ENCODE measurements around the gene TEP1. TPM values are rescaled to one million over a fixed set of nuclear protein-coding genes. Genes with fewer than 3 reads are reported as not detected.
A peak's percentile ranks its signal among the peaks of the same experiment; 100 is the strongest.
"Not testable (repeated sequence)": the region's sequence is repeated elsewhere in the genome, so short reads cannot be mapped to it uniquely, and the experiment has no call there.

The TEP1 gene
- total and polyA plus RNA-seq, 8 donors: 9.3 to 190 (median 19.0) TPM

GRCh38 chr14:20341646-20342045 lies 71.7 kb downstream of the TEP1 start:
- Histone ChIP-seq H3K4me3 (peak overlapping the region; percentile 58 to 72 (median 66)), H3K9me3 (no peaks in the 10 kb centered on the region), H3K27ac (peak overlapping the region in 4 of 5 donors; percentile 90 to 96 (median 92)), H3K36me3 (peaks cover 0 to 19% (median 15%) of the 10 kb centered on the region in 4 donors), H3K4me1 (peaks cover 5 to 22% (median 11%) of the 10 kb centered on the region in 4 donors), H3K27me3 (no peaks in the 10 kb centered on the region)
- WGBS, 5 donors: 62 to 76% (median 68%) methylated on average over 2 of the region's 2 CpGs
- DNase-seq: no peak
- intact Hi-C loops (cut with DNase I; ENCODE audit: low total_unique reads): no loop called here
- TF ChIP-seq POLR2AphosphoS5 (IDR thresholded peaks at IDR 0.05): no peak
- no peak for TF ChIP-seq EP300 (IDR thresholded peaks at IDR 0.05)
- TF ChIP-seq CTCF (IDR thresholded peaks at IDR 0.05): no peak
- TF ChIP-seq POLR2A (IDR thresholded peaks at IDR 0.05): no peak

GRCh38 chr14:20341032-20341431 lies 72.3 kb downstream of the TEP1 start:
- WGBS, 5 donors: 88 to 94% (median 92%) methylated on average over 4 of the region's 4 CpGs
- H3K9me3 ChIP-seq; DNase-seq; H3K4me3 ChIP-seq; H3K27me3 ChIP-seq; H3K27ac ChIP-seq; intact Hi-C loops (cut with DNase I; ENCODE audit: low total_unique reads): not testable (repeated sequence)
- Histone ChIP-seq H3K36me3 (peaks cover 0 to 13% (median 9%) of the 10 kb centered on the region in 4 donors), H3K4me1 (peaks cover 5 to 22% (median 11%) of the 10 kb centered on the region in 4 donors)

- Histone ChIP-seq H3K27me3 (no peaks in the 10 kb centered on the region), H3K36me3 (peaks cover 0 to 3% (median 3%) of the 10 kb centered on the region in 4 donors), H3K9me3 (no peaks in the 10 kb centered on the region), H3K4me3 (no peak overlapping the region), H3K4me1 (peaks cover 6 to 38% (median 21%) of the 10 kb centered on the region in 4 donors), H3K27ac (peak overlapping the region in 3 of 5 donors; percentile 88 to 95 (median 92))
- no peak for TF ChIP-seq POLR2AphosphoS5 (IDR thresholded peaks at IDR 0.05)
- DNase-seq: no peak
- 67 to 81% (median 73%) methylated on average over 7 of the region's 7 CpGs for WGBS, 5 donors
- intact Hi-C loops (cut with DNase I; ENCODE audit: low total_unique reads): no loop called here
Measured at GRCh38 chr14:20334017-20334416, 79.3 kb downstream of the TEP1 start.

- Histone ChIP-seq H3K4me3 (peak overlapping the region; percentile 59 to 66 (median 62)), H3K4me1 (peaks cover 6 to 38% (median 21%) of the 10 kb centered on the region in 4 donors), H3K27ac (peak overlapping the region in 4 of 5 donors; percentile 88 to 95 (median 92)), H3K36me3 (peaks cover 0 to 9% (median 8%) of the 10 kb centered on the region in 4 donors), H3K9me3 (no peaks in the 10 kb centered on the region), H3K27me3 (no peaks in the 10 kb centered on the region)
- WGBS, 5 donors: 4 to 8% (median 7%) methylated on average over 3 of the region's 3 CpGs
- no peak for TF ChIP-seq CTCF (IDR thresholded peaks at IDR 0.05)
- no peak for TF ChIP-seq EP300 (IDR thresholded peaks at IDR 0.05)
- TF ChIP-seq POLR2AphosphoS5 (IDR thresholded peaks at IDR 0.05): no peak
- TF ChIP-seq POLR2A (IDR thresholded peaks at IDR 0.05): no peak
- DNase-seq: no peak
- intact Hi-C loops (cut with DNase I; ENCODE audit: low total_unique reads): no loop called here
Measured at GRCh38 chr14:20333494-20333841, 79.8 kb downstream of the TEP1 start.

GRCh38 chr14:20332788-20333493 lies 80.4 kb downstream of the TEP1 start, which contains the start of gene CCNB1IP1:
Gene CCNB1IP1 (minus strand): TSS chr14:20333279. CDS start chr14:20316523, 16,756 bp downstream.
- peak; percentile 44 to 94 for DNase-seq
- no peak for TF ChIP-seq EP300 (IDR thresholded peaks at IDR 0.05)
- peak in 2 of 3 donors; percentile 71 for TF ChIP-seq POLR2AphosphoS5 (IDR thresholded peaks at IDR 0.05)
- H3K4me1 ChIP-seq: peaks cover 6 to 41% (median 21%) of the 10 kb centered on the region in 4 donors
- peak within 1 kb of the TSS; percentile 69 to 95 (median 92) for H3K27ac ChIP-seq
- intact Hi-C loops (cut with DNase I; ENCODE audit: low total_unique reads): no loop called here
- WGBS, 5 donors: 0 to 1% (median 0%) methylated on average over 19 of the region's 19 CpGs
- peaks cover 0 to 14% (median 12%) of the 10 kb centered on the region in 4 donors for H3K36me3 ChIP-seq
- peak within 1 kb of the TSS; percentile 59 to 66 (median 62) for H3K4me3 ChIP-seq
- H3K9me3 ChIP-seq: no peaks in the 10 kb centered on the region
- no peaks in the 10 kb centered on the region for H3K27me3 ChIP-seq

- 1 to 10% (median 6%) methylated on average over 4 of the region's 4 CpGs for WGBS, 5 donors
- Histone ChIP-seq H3K9me3 (no peaks in the 10 kb centered on the region), H3K27me3 (no peaks in the 10 kb centered on the region), H3K36me3 (peaks cover 0 to 15% (median 15%) of the 10 kb centered on the region in 4 donors), H3K27ac (peak overlapping the region; percentile 69 to 95 (median 92)), H3K4me3 (peak overlapping the region; percentile 59 to 66 (median 62)), H3K4me1 (peaks cover 6 to 47% (median 23%) of the 10 kb centered on the region in 4 donors)
- no peak for TF ChIP-seq POLR2A (IDR thresholded peaks at IDR 0.05)
- no peak for TF ChIP-seq POLR2AphosphoS5 (IDR thresholded peaks at IDR 0.05)
- TF ChIP-seq CTCF (IDR thresholded peaks at IDR 0.05): no peak
- TF ChIP-seq EP300 (IDR thresholded peaks at IDR 0.05): no peak
- intact Hi-C loops (cut with DNase I; ENCODE audit: low total_unique reads): no loop called here
- peak in 1 of 2 donors; percentile 68 for DNase-seq
Measured at GRCh38 chr14:20332431-20332787, 80.9 kb downstream of the TEP1 start.
